HUES64 (cell line): ENCODE data around the gene SYNE3.

ENCODE experiments used
- H3K27ac ChIP-seq: 2 replicates; pipeline ENCODE4 v1.7.0; 2013; ENCODE audit warnings: low read depth, low read length, inconsistent platforms
- H3K27me3 ChIP-seq: 2 replicates; pipeline ENCODE4 v1.6.1; 2013; ENCODE audit warnings: mild to moderate bottlenecking, low read length; ENCODE audit not compliant: insufficient read depth
- H3K36me3 ChIP-seq: 2 replicates; pipeline ENCODE4 v1.6.1; 2013; ENCODE audit warnings: mild to moderate bottlenecking, low read length; ENCODE audit not compliant: insufficient read depth
- H3K4me1 ChIP-seq: 2 replicates; pipeline ENCODE4 v1.6.1; 2013; ENCODE audit warnings: mild to moderate bottlenecking, low read length, moderate library complexity; ENCODE audit not compliant: insufficient read depth
- H3K4me3 ChIP-seq: 2 replicates; pipeline ENCODE4 v1.5.1; 2013; ENCODE audit warnings: mild to moderate bottlenecking, low read length, moderate library complexity
- H3K9ac ChIP-seq: 2 replicates; pipeline ENCODE4 v1.6.1; 2013; ENCODE audit warnings: mild to moderate bottlenecking, low read depth, low read length
- H3K9me3 ChIP-seq: 2 replicates; pipeline ENCODE4 v1.6.1; 2013; ENCODE audit warnings: low read depth, low read length; ENCODE audit not compliant: insufficient read depth
- WGBS: fragments of 150-250, 120-280 bp; methylation state at CpG from one replicate; pipeline ENCODE4 v1.1.7; 2013; ENCODE audit warnings: missing lambda C conversion rate; 5-methylcytosine and 5-hydroxymethylcytosine counted together

The SYNE3 gene

GRCh38 chr14:95549656-95550585 lies 33.5 kb upstream of the SYNE3 start:
- Histone ChIP-seq H3K27me3 (no peaks in the 10 kb centered on the region; the same call in 1 of the 2 replicates), H3K9ac (no peak overlapping the region), H3K9me3 (no peaks in the 10 kb centered on the region), H3K27ac (no peak overlapping the region), H3K4me1 (peaks cover 10% of the 10 kb centered on the region), H3K36me3 (peaks cover 8% of the 10 kb centered on the region), H3K4me3 (no peak overlapping the region)
- 92% methylated on average over 16 of the region's 16 CpGs for WGBS

DNA sequence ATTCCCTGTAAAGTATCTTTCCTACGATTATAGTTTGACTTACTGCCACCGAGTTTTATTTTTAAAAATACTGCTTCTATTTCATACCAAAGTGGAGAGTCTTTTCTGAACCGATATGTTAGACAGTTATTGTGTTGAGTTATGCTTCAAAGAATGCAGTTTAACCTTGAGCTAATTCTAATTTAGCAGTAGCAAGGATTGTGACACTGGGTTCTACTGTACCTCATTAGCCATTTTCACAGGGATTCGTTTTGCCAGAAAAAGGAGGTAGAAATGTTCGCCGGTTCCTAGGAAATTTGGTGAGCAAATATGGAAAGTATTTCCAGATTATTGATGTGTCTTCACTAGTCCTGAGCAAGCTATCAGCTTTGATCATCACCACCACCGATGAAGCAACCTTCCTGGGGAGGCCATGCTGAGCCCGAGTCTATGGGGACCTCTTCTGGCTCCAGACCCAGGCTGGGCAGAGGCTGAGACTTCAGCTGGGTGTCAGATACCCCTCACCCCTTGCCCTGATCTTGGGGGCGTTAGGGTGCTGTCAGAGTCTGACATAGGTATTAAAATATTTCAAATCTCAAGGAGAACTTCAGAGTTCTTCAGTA lies 32.0 kb upstream of the SYNE3 start:
- WGBS: 92% methylated on average over 9 of the region's 9 CpGs
- Histone ChIP-seq H3K4me1 (peaks cover 10% of the 10 kb centered on the region), H3K27ac (no peak overlapping the region), H3K4me3 (no peak overlapping the region), H3K27me3 (no peaks in the 10 kb centered on the region), H3K9ac (no peak overlapping the region), H3K36me3 (peaks cover 17% of the 10 kb centered on the region), H3K9me3 (no peaks in the 10 kb centered on the region)

- no peaks in the 10 kb centered on the region for H3K27me3 ChIP-seq
- H3K4me1 ChIP-seq: peaks cover 10% of the 10 kb centered on the region
- no peak overlapping the region for H3K4me3 ChIP-seq
- no peak overlapping the region for H3K27ac ChIP-seq
- no peaks in the 10 kb centered on the region for H3K9me3 ChIP-seq
- H3K36me3 ChIP-seq: peaks cover 17% of the 10 kb centered on the region
- 64% methylated on average over 14 of the region's 14 CpGs for WGBS
- no peak overlapping the region for H3K9ac ChIP-seq
These were observed 31.3 kb upstream of the SYNE3 start for GRCh38 chr14:95547626-95548327.

GRCh38 chr14:95547272-95547625 lies 30.8 kb upstream of the SYNE3 start:
- H3K4me3 ChIP-seq: no peak overlapping the region
- peaks cover 17% of the 10 kb centered on the region for H3K36me3 ChIP-seq
- 68% methylated on average over 5 of the region's 5 CpGs for WGBS
- no peak overlapping the region; the same call in 1 of the 2 replicates for H3K9ac ChIP-seq
- H3K4me1 ChIP-seq: peaks cover 10% of the 10 kb centered on the region
- H3K9me3 ChIP-seq: no peaks in the 10 kb centered on the region
- H3K27ac ChIP-seq: no peak overlapping the region
- no peaks in the 10 kb centered on the region for H3K27me3 ChIP-seq

DNA sequence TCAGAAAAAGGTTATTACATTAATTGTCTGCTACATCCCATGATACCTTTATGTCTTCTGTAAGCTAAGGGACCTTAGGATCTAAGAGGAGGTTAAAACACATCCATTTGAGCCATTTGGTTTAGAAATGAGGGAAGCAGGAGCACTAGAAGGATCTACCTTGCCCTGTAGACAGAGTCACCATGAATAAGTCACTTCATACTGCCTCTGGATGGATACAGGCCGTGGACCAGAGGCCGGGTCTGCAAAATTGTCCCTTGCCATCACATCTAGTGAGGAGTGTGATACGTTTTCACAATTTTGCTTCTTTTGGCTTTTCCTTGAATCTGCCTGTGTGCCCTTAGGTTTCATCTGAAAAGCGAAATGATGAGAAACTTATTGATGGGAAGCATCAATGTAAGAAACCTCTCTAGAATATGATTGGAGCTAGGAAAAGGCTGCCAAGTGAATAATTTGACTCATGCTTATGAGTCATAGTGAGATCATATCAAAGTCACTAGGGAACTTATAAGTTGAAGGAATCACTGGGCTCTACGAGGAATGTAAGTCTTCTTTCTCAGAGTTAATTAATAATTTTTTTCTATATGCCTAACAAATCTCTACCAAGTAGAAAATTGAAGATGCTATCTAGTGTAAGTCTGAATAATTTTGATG lies 29.2 kb upstream of the SYNE3 start:
- H3K4me1 ChIP-seq: peaks cover 10% of the 10 kb centered on the region
- H3K27me3 ChIP-seq: no peaks in the 10 kb centered on the region
- no peak overlapping the region for H3K27ac ChIP-seq
- H3K9me3 ChIP-seq: no peaks in the 10 kb centered on the region
- no peak overlapping the region for H3K9ac ChIP-seq
- no peak overlapping the region for H3K4me3 ChIP-seq
- WGBS: 97% methylated on average over 4 of the region's 5 CpGs
- peaks cover 17% of the 10 kb centered on the region for H3K36me3 ChIP-seq

DNA sequence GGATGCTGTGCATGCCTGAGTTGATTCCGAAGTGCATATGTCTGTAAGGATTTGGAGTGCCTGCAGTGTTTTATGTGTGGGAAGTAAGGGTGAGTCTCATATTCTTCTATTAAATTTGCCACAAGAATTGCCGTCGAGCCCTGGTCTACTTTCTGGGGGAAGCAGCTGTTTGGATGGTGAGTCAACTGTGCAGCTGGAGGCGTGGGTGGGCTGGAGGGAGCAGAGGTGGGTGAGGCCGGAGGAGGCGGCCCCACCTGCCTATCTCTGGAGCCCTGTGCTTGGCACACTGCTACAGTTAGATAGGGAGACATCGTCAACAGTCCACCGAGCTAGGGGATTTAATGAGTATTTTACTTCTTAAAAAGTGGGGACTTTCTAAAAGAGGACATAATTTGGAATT lies 28.1 kb upstream of the SYNE3 start:
- Histone ChIP-seq H3K27me3 (no peaks in the 10 kb centered on the region), H3K36me3 (peaks cover 17% of the 10 kb centered on the region), H3K9me3 (no peaks in the 10 kb centered on the region), H3K27ac (no peak overlapping the region), H3K4me3 (no peak overlapping the region), H3K9ac (no peak overlapping the region), H3K4me1 (peaks cover 10% of the 10 kb centered on the region)
- WGBS: 90% methylated on average over 8 of the region's 8 CpGs

DNA sequence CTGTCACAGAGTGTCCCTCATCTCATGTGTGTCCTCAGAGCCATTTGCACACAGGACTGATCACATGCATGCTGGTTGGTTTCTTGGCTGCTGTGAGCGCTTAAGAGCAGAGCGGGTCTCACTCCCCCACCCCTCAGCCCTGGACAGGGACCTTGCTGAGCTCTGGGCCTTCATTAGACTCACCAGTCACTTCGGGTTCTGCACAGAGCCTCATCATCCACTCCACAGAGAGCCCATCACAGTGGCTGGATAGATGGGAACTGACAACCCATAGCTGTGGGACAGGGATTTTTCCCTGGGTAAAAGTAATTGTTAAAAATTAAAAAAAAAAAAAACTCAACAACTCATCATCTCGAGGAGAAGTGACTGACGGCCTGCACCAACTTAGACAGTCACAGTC lies 26.6 kb upstream of the SYNE3 start:
- peaks cover 17% of the 10 kb centered on the region for H3K36me3 ChIP-seq
- no peak overlapping the region for H3K9ac ChIP-seq
- H3K27ac ChIP-seq: no peak overlapping the region
- no peak overlapping the region for H3K4me3 ChIP-seq
- H3K9me3 ChIP-seq: no peaks in the 10 kb centered on the region
- H3K27me3 ChIP-seq: no peaks in the 10 kb centered on the region
- 95% methylated on average over 5 of the region's 5 CpGs for WGBS
- peaks cover 9% of the 10 kb centered on the region for H3K4me1 ChIP-seq

GRCh38 chr14:95541932-95542930 lies 25.8 kb upstream of the SYNE3 start:
- Histone ChIP-seq H3K4me3 (no peak overlapping the region), H3K36me3 (peaks cover 17% of the 10 kb centered on the region), H3K4me1 (peaks cover 6% of the 10 kb centered on the region; the same call in 1 of the 2 replicates), H3K9ac (no peak overlapping the region), H3K27ac (no peak overlapping the region), H3K27me3 (no peaks in the 10 kb centered on the region), H3K9me3 (no peaks in the 10 kb centered on the region)
- WGBS: 99% methylated on average over 5 of the region's 8 CpGs

- Histone ChIP-seq H3K27me3 (no peaks in the 10 kb centered on the region), H3K27ac (no peak overlapping the region), H3K4me3 (no peak overlapping the region), H3K36me3 (peaks cover 17% of the 10 kb centered on the region), H3K9me3 (no peaks in the 10 kb centered on the region), H3K4me1 (peaks cover 10% of the 10 kb centered on the region; the same call in 1 of the 2 replicates), H3K9ac (no peak overlapping the region)
- WGBS: 80% methylated on average over 2 of the region's 4 CpGs
These were observed 24.9 kb upstream of the SYNE3 start for GRCh38 chr14:95541346-95541745.

GRCh38 chr14:95540236-95540855 lies 23.9 kb upstream of the SYNE3 start:
- no peak overlapping the region for H3K27ac ChIP-seq
- H3K4me1 ChIP-seq: peaks cover 16% of the 10 kb centered on the region; the same call in 1 of the 2 replicates
- no peak overlapping the region for H3K9ac ChIP-seq
- no peaks in the 10 kb centered on the region for H3K9me3 ChIP-seq
- peaks cover 14% of the 10 kb centered on the region for H3K36me3 ChIP-seq
- no peak overlapping the region for H3K4me3 ChIP-seq
- no peaks in the 10 kb centered on the region; the same call in 1 of the 2 replicates for H3K27me3 ChIP-seq
- 95% methylated on average over 6 of the region's 6 CpGs for WGBS
